Adipocyte (in vitro differentiated cells): ENCODE results near the gene GCLC.
A peak's percentile ranks its signal among the peaks of the same experiment; 100 is the strongest.
"Not testable (repeated sequence)": the region's sequence is repeated elsewhere in the genome, so short reads cannot be mapped to it uniquely, and the experiment has no call there.

Source experiments
- DNase-seq: peaks from one replicate; pipeline ENCODE4 v3.0.0-alpha.2; 2015; ENCODE audit warnings: low read depth
- H3K27me3 ChIP-seq: replicated peaks from 2 replicates; pipeline ENCODE4 v1.7.0; 2013; ENCODE audit warnings: mild to moderate bottlenecking, low read length, moderate library complexity; ENCODE audit not compliant: control insufficient read depth, insufficient read depth
- H3K36me3 ChIP-seq: 2 replicates; pipeline ENCODE4 v1.7.0; 2013; ENCODE audit warnings: low read length, mild to moderate bottlenecking, moderate library complexity; ENCODE audit not compliant: control insufficient read depth, insufficient read depth, severe bottlenecking
- H3K4me1 ChIP-seq: 2 replicates; pipeline ENCODE4 v1.7.0; 2013; ENCODE audit warnings: mild to moderate bottlenecking, low read length, moderate library complexity; ENCODE audit not compliant: control insufficient read depth, insufficient read depth
- H3K4me3 ChIP-seq: 2 replicates; pipeline ENCODE4 v1.7.0; 2013; ENCODE audit warnings: mild to moderate bottlenecking, low read length, moderate library complexity
- H3K9ac ChIP-seq: 2 replicates; pipeline ENCODE4 v1.7.0; 2013; ENCODE audit warnings: mild to moderate bottlenecking, low read length, moderate library complexity
- H3K9me3 ChIP-seq: 2 replicates; pipeline ENCODE4 v1.7.0; 2013; ENCODE audit warnings: mild to moderate bottlenecking, low read length, moderate library complexity; ENCODE audit not compliant: control insufficient read depth

Gene GCLC

GRCh38 chr6:53484476-53485280 lies 60.2 kb downstream of the GCLC start:
- DNase-seq: peak; percentile 92
- Histone ChIP-seq H3K27me3 (no peaks in the 10 kb centered on the region), H3K4me1 (peaks cover 41% of the 10 kb centered on the region), H3K4me3 (no peak overlapping the region), H3K36me3 (no peaks in the 10 kb centered on the region), H3K9ac (peak overlapping the region; percentile 78), H3K9me3 (no peaks in the 10 kb centered on the region)

- no peak for DNase-seq
- Histone ChIP-seq H3K9ac (peak overlapping the region; percentile 78), H3K4me3 (peak overlapping the region; percentile 16), H3K4me1 (peaks cover 41% of the 10 kb centered on the region), H3K36me3 (no peaks in the 10 kb centered on the region), H3K9me3 (no peaks in the 10 kb centered on the region), H3K27me3 (no peaks in the 10 kb centered on the region)
These were observed 61.2 kb downstream of the GCLC start for GRCh38 chr6:53483423-53484353.

GRCh38 chr6:53481323-53481722 lies 63.6 kb downstream of the GCLC start:
- H3K27me3 ChIP-seq: no peaks in the 10 kb centered on the region
- H3K4me3 ChIP-seq: no peak overlapping the region
- no peak for DNase-seq
- no peaks in the 10 kb centered on the region for H3K36me3 ChIP-seq
- H3K4me1 ChIP-seq: peaks cover 36% of the 10 kb centered on the region
- peak overlapping the region; percentile 69 for H3K9ac ChIP-seq
- no peaks in the 10 kb centered on the region for H3K9me3 ChIP-seq

- not testable (repeated sequence) for H3K36me3 ChIP-seq, H3K4me3 ChIP-seq, H3K9ac ChIP-seq, H3K9me3 ChIP-seq, H3K27me3 ChIP-seq, DNase-seq
- H3K4me1 ChIP-seq: peaks cover 36% of the 10 kb centered on the region
These were observed 64.1 kb downstream of the GCLC start for GRCh38 chr6:53480774-53481173.

- Histone ChIP-seq H3K4me1 (peaks cover 35% of the 10 kb centered on the region), H3K9me3 (no peaks in the 10 kb centered on the region), H3K27me3 (no peaks in the 10 kb centered on the region), H3K36me3 (no peaks in the 10 kb centered on the region), H3K9ac (no peak overlapping the region), H3K4me3 (no peak overlapping the region)
- no peak for DNase-seq
These were observed 65.0 kb downstream of the GCLC start for GRCh38 chr6:53479871-53480270.

GRCh38 chr6:53476964-53477363 lies 67.9 kb downstream of the GCLC start:
- Histone ChIP-seq H3K9ac (no peak overlapping the region), H3K4me1 (peaks cover 8% of the 10 kb centered on the region), H3K27me3 (no peaks in the 10 kb centered on the region), H3K9me3 (no peaks in the 10 kb centered on the region), H3K4me3 (no peak overlapping the region), H3K36me3 (no peaks in the 10 kb centered on the region)
- peak; percentile 43 for DNase-seq

- H3K4me1 ChIP-seq: peaks cover 13% of the 10 kb centered on the region
- no peaks in the 10 kb centered on the region for H3K36me3 ChIP-seq
- H3K9me3 ChIP-seq: no peaks in the 10 kb centered on the region
- H3K4me3 ChIP-seq: no peak overlapping the region
- no peaks in the 10 kb centered on the region for H3K27me3 ChIP-seq
- no peak for DNase-seq
- no peak overlapping the region for H3K9ac ChIP-seq
These were observed 70.9 kb downstream of the GCLC start for GRCh38 chr6:53474010-53474409.

GRCh38 chr6:53469163-53469562 lies 75.7 kb downstream of the GCLC start:
- peak overlapping the region; percentile 33 for H3K4me3 ChIP-seq
- peak overlapping the region; percentile 55 for H3K9ac ChIP-seq
- peak; percentile 35 for DNase-seq
- peaks cover 61% of the 10 kb centered on the region for H3K4me1 ChIP-seq
- no peaks in the 10 kb centered on the region for H3K27me3 ChIP-seq
- H3K36me3 ChIP-seq: no peaks in the 10 kb centered on the region
- H3K9me3 ChIP-seq: no peaks in the 10 kb centered on the region

- H3K36me3 ChIP-seq: no peaks in the 10 kb centered on the region
- peak; percentile 70 for DNase-seq
- H3K9me3 ChIP-seq: no peaks in the 10 kb centered on the region
- peaks cover 82% of the 10 kb centered on the region for H3K4me1 ChIP-seq
- peak overlapping the region; percentile 83 for H3K9ac ChIP-seq
- no peaks in the 10 kb centered on the region for H3K27me3 ChIP-seq
- H3K4me3 ChIP-seq: peak overlapping the region; percentile 23
These were observed 78.6 kb downstream of the GCLC start for GRCh38 chr6:53466257-53466656.

GRCh38 chr6:53465732-53466131 lies 79.2 kb downstream of the GCLC start:
- Histone ChIP-seq H3K9me3 (no peaks in the 10 kb centered on the region), H3K36me3 (no peaks in the 10 kb centered on the region), H3K4me1 (peaks cover 85% of the 10 kb centered on the region), H3K27me3 (no peaks in the 10 kb centered on the region), H3K9ac (peak overlapping the region; percentile 83), H3K4me3 (peak overlapping the region; percentile 23)
- peak; percentile 76 for DNase-seq

GRCh38 chr6:53464927-53465460 lies 79.9 kb downstream of the GCLC start:
- peak overlapping the region; percentile 23 for H3K4me3 ChIP-seq
- H3K27me3 ChIP-seq: no peaks in the 10 kb centered on the region
- H3K9ac ChIP-seq: peak overlapping the region; percentile 83
- peak; percentile 71 for DNase-seq
- H3K36me3 ChIP-seq: no peaks in the 10 kb centered on the region
- no peaks in the 10 kb centered on the region for H3K9me3 ChIP-seq
- peaks cover 84% of the 10 kb centered on the region for H3K4me1 ChIP-seq
